ENCODE measurements around the gene CHRM4.

Gene CHRM4

DNA sequence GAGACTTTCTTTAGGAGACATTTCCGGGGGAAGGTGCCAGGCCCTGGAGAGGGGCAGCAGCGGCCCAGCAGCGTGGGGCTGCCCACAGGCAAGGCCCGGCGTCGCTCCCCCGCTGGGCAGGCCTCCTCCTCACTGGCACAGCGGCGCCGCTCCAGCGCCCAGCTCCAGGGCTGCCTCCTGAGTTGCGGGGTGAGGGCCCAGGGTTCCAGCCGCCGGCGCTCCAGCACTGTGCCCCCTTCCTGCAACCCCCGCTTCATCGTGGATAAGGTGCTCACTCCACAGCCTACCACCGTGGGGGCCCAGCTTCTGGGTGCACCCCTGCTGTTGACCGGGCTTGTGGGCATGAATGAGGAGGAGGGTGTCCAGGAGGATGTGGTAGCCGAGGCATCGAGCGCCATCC lies 25.3 kb downstream of the CHRM4 start:
- DNase-seq = no peak
- Histone ChIP-seq H3K36me3 (replicated peaks) (peaks cover 20% of the 10 kb centered on the region), H3K27ac (no peak overlapping the region), H3K4me3 (ENCODE audit: low read depth, low read length) (no peak overlapping the region), H3K27me3 (replicated peaks) (no peaks in the 10 kb centered on the region)
- in situ Hi-C loops (cut with HindIII; ENCODE audit: low pct_ligation_motif_present, low sequenced_read_pairs) = no loop called here
- TF ChIP-seq, protein P1, sequence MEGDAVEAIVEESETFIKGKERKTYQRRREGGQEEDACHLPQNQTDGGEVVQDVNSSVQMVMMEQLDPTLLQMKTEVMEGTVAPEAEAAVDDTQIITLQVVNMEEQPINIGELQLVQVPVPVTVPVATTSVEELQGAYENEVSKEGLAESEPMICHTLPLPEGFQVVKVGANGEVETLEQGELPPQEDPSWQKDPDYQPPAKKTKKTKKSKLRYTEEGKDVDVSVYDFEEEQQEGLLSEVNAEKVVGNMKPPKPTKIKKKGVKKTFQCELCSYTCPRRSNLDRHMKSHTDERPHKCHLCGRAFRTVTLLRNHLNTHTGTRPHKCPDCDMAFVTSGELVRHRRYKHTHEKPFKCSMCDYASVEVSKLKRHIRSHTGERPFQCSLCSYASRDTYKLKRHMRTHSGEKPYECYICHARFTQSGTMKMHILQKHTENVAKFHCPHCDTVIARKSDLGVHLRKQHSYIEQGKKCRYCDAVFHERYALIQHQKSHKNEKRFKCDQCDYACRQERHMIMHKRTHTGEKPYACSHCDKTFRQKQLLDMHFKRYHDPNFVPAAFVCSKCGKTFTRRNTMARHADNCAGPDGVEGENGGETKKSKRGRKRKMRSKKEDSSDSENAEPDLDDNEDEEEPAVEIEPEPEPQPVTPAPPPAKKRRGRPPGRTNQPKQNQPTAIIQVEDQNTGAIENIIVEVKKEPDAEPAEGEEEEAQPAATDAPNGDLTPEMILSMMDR (IDR thresholded peaks at IDR 0.05; ENCODE audit: low read depth, low read length, missing control alignments) = no peak

DNA sequence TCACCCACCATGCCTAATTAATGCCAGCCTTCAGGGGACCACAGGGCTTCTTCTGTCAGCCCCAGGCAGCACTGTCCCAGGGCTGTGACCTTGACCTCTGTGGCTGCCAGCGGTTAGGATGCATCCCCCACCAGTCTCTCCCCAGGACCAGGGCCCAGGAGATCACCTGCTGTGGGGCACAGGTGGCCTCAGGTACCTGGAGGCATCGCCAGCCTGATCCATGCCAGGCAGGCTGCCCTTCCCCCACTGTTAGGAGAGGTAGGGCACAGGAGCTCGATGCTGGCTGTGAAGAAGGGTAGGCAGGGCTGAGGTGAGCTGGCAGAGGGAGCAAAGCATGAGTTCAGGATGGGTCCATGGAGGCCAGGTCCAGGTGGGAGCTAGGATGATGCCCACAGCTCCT lies 26.8 kb downstream of the CHRM4 start:
- Histone ChIP-seq H3K36me3 (replicated peaks) (peaks cover 13% of the 10 kb centered on the region), H3K4me3 (ENCODE audit: low read depth, low read length) (no peak overlapping the region), H3K27ac (no peak overlapping the region), H3K27me3 (replicated peaks) (no peaks in the 10 kb centered on the region)
- no peak for DNase-seq
- in situ Hi-C loops (cut with HindIII; ENCODE audit: low pct_ligation_motif_present, low sequenced_read_pairs) = no loop called here
- TF ChIP-seq, protein P1 (IDR thresholded peaks at IDR 0.05; ENCODE audit: low read depth, low read length, missing control alignments) = no peak

DNA sequence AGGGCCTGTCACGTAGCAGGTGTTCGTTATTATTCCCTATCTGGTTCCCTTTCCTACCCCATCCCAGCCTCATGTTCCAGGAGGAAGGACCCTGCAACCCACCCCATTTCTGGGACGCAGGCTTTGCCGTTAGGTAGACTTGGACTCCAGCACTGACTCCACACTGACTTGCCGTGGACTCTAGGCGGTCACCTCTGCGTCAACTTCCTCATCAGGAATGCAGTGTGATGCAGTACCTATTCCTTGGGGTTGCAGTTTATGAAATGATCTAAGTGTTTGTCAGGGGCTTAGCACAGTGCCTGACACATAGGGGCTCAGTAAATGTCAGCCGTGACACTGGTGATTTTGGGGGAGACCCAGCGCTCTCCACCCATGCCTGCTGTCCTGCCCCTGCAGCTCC lies 27.5 kb downstream of the CHRM4 start:
- peak overlapping the region; percentile 69 for H3K27ac ChIP-seq
- H3K27me3 ChIP-seq (replicated peaks) = no peaks in the 10 kb centered on the region
- H3K36me3 ChIP-seq (replicated peaks) = peaks cover 11% of the 10 kb centered on the region
- no peak overlapping the region for H3K4me3 ChIP-seq (ENCODE audit: low read depth, low read length)
- no peak for DNase-seq
- in situ Hi-C loops (cut with HindIII; ENCODE audit: low pct_ligation_motif_present, low sequenced_read_pairs) = no loop called here
- TF ChIP-seq, protein P1 (IDR thresholded peaks at IDR 0.05; ENCODE audit: low read depth, low read length, missing control alignments) = no peak

DNA sequence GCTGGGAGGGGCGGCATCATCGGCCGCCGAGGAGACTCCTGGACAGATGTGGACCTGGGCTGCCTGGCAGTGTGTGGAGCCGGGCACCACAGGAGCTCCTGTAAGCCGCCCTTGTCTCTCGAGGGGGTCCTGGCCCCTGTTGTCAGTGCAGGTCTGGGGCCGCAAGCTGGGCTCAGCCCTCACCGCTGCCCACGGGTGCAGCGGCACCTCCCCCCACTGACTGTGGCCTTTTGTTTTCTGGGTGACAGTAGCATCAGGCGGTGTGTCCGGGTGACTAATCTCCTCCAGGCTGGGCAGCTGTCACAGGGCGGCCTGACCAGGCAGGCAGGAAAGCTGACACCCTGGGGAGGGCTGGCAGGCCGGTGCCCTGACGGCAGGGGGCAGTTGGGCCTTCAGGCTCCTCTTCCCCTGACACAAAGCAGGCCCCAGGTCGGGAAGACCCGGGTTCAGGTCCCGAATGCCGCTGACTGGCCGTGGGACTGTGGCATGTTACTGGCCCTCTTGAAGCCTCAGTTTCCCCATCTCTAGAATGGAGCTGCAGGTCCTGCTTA lies 28.0 kb downstream of the CHRM4 start:
- Histone ChIP-seq H3K36me3 (replicated peaks) (peaks cover 7% of the 10 kb centered on the region), H3K27me3 (replicated peaks) (no peaks in the 10 kb centered on the region), H3K27ac (peak overlapping the region; percentile 69), H3K4me3 (ENCODE audit: low read depth, low read length) (peak overlapping the region; percentile 12)
- in situ Hi-C loops (cut with HindIII; ENCODE audit: low pct_ligation_motif_present, low sequenced_read_pairs) = no loop called here
- peak; percentile 47 for DNase-seq
- TF ChIP-seq, protein P1 (IDR thresholded peaks at IDR 0.05; ENCODE audit: low read depth, low read length, missing control alignments) = peak; percentile 57

DNA sequence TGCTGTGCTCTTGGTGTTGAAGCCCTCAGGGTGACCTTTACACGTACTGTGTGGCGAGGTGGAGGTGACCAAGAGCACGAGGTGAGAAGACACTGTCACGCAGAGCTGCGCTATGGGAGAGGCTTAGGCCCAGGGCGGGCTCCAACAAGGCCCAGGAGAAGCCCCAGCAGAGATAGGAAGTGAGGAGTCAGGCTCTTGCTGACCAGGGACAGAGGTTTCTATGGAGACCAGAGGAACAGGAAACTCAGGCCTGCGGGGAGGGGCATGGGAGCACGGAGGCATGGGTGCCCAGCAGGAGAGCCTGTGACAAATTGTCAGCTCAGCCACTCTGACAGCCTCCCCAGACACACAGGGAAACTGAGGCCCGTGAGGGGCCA lies 28.6 kb downstream of the CHRM4 start:
- in situ Hi-C loops (cut with HindIII; ENCODE audit: low pct_ligation_motif_present, low sequenced_read_pairs) = no loop called here
- TF ChIP-seq, protein P1 (IDR thresholded peaks at IDR 0.05; ENCODE audit: low read depth, low read length, missing control alignments) = no peak
- Histone ChIP-seq H3K4me3 (ENCODE audit: low read depth, low read length) (peak overlapping the region; percentile 12), H3K27me3 (replicated peaks) (no peaks in the 10 kb centered on the region), H3K27ac (peak overlapping the region; percentile 69), H3K36me3 (replicated peaks) (peaks cover 2% of the 10 kb centered on the region)
- peak; percentile 83 for DNase-seq
